OCI-LY7 (cell line): Measurements from ENCODE around the gene USP51. TPM values are rescaled to one million over a fixed set of nuclear protein-coding genes. Genes with fewer than 3 reads are reported as not detected.
"Not testable (repeated sequence)": the region's sequence is repeated elsewhere in the genome, so short reads cannot be mapped to it uniquely, and the experiment has no call there.

ENCODE experiments used
- BruUV-seq: library from RNA; stranded (reverse); fragments of 400-500 nt; replicated peaks from 2 replicates; lab custom pipeline; 2021; lab: Mats Ljungman, UMichigan
- CTCF ChIA-PET: fragments of 300-600 bp; sonication (Branson Sonifier 250); formaldehyde crosslinking; loops from one replicate; lab custom pipeline; 2022; ENCODE audit warnings: antibody characterized with exemption; ENCODE audit not compliant: unreplicated experiment; lab: Charles Lee
- POLR2A ChIA-PET: fragments of 300-600 bp; sonication (Branson Sonifier 250); formaldehyde crosslinking; loops from one replicate; lab custom pipeline; 2022; ENCODE audit warnings: antibody characterized with exemption; lab: Charles Lee
- DNase-seq: peaks from one replicate; pipeline ENCODE4 v3.0.0-alpha.2; 2015; ENCODE audit warnings: low spot score
- H2AFZ ChIP-seq: fragments of 200-600 bp; sonication (generic), shearing (Covaris generic); 2 replicates; pipeline ENCODE4 v1.6.1; 2014; ENCODE audit warnings: mild to moderate bottlenecking, antibody characterized with exemption, low read length, moderate library complexity
- H3K27ac ChIP-seq: fragments of 200-600 bp; sonication (generic); 2 replicates; pipeline ENCODE4 v1.5.1; 2014; ENCODE audit warnings: mixed run types, low read depth, mild to moderate bottlenecking, moderate library complexity, low read length, inconsistent platforms; ENCODE audit not compliant: poor library complexity, severe bottlenecking
- H3K36me3 ChIP-seq: fragments of 200-600 bp; sonication (generic); 2 replicates; pipeline ENCODE4 v1.6.1; 2014; ENCODE audit warnings: mild to moderate bottlenecking, antibody characterized with exemption, low read length, moderate library complexity, mixed read lengths; ENCODE audit not compliant: insufficient read depth
- H3K4me1 ChIP-seq: fragments of 200-600 bp; sonication (generic); 2 replicates; pipeline ENCODE4 v1.5.1; 2014; ENCODE audit warnings: mild to moderate bottlenecking, low read length; ENCODE audit not compliant: insufficient read depth, poor library complexity, severe bottlenecking
- H3K4me2 ChIP-seq: fragments of 200-600 bp; sonication (generic); 2 replicates; pipeline ENCODE4 v1.6.1; 2014; ENCODE audit warnings: mild to moderate bottlenecking, low read length
- H3K4me3 ChIP-seq: fragments of 200-600 bp; sonication (generic); 2 replicates; pipeline ENCODE4 v1.5.1; 2014; ENCODE audit warnings: mild to moderate bottlenecking, low read depth, low read length; ENCODE audit not compliant: poor library complexity, severe bottlenecking
- H3K79me2 ChIP-seq: fragments of 200-600 bp; sonication (generic); 2 replicates; pipeline ENCODE4 v1.6.1; 2016; ENCODE audit warnings: low read depth, mild to moderate bottlenecking, low read length, moderate library complexity, mixed read lengths; ENCODE audit not compliant: insufficient read depth
- H3K9me2 ChIP-seq: fragments of 200-600 bp; sonication (generic); 2 replicates; pipeline ENCODE4 v1.6.1; 2016; ENCODE audit warnings: mild to moderate bottlenecking, low read length, mixed read lengths; ENCODE audit not compliant: insufficient read depth
- H3K9me3 ChIP-seq: fragments of 200-600 bp; sonication (generic); 2 replicates; pipeline ENCODE4 v1.6.1; 2014; ENCODE audit warnings: mild to moderate bottlenecking, mixed run types, low read length, mixed read lengths
- H4K20me1 ChIP-seq: fragments of 200-600 bp; sonication (generic); 2 replicates; pipeline ENCODE4 v1.6.1; 2014; ENCODE audit warnings: mild to moderate bottlenecking, antibody characterized with exemption, low read length, moderate library complexity, mixed read lengths; ENCODE audit not compliant: insufficient read depth
- CTCF ChIP-seq: fragments of 200-600 bp; sonication (generic); conservative IDR thresholded peaks from 2 replicates; pipeline ENCODE4 v1.5.1; 2014; ENCODE audit warnings: mild to moderate bottlenecking, antibody characterized with exemption, low read length, moderate library complexity, mixed read lengths
- EZH2phosphoT487 ChIP-seq: fragments of 200-600 bp; sonication (generic); IDR thresholded peaks from 2 replicates; pipeline ENCODE4 v1.6.1; 2018; ENCODE audit warnings: low read depth, borderline replicate concordance, mild to moderate bottlenecking, mixed run types, antibody characterized with exemption, low read length, moderate library complexity, mixed read lengths
- intact Hi-C: fragments of 100-400 bp; cut with micrococcal nuclease; formaldehyde crosslinking; loops from one replicate; pipeline ENCODE4 v1.10.0; 2022; ENCODE audit not compliant: unreplicated experiment
- total RNA-seq, 2 experiments: library from RNA; depleted of rRNA in 1 of 2; stranded (reverse); fragments of >200 nt in 1 of 2; shearing (Covaris generic) in 1 of 2; gene quantifications; 2 replicates each; pipeline ENCODE4 v1.2.3, GENCODE V29; 2014 to 2022

Gene USP51
- total RNA-seq, 2 experiments from 2014 or later = 1.7 to 2.7 TPM

DNA sequence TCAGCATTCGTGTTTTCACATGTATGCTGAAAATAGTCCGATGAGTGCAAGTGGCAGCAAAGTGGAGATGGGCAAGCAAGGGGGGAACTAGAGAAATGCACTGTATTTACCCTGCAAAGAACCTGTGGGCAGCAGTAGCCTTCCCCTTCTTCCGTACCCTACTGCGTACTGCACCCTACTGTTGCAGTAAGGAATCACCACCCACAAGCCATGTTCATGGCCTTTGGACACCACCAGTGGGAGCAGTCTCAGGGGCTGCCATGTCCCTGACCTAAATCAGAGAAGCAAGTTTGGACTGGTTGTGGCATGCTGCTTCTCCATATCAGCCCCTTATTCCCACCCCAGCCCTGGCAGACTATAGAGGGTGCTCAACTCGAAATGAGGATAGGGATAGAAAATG, 25.6 kb downstream of the USP51 start:
- H3K27ac ChIP-seq, intact Hi-C loops, H2AFZ ChIP-seq, H3K79me2 ChIP-seq, H3K36me3 ChIP-seq, H3K4me2 ChIP-seq, BruUV-seq, H3K9me2 ChIP-seq, CTCF ChIA-PET, H3K4me3 ChIP-seq, DNase-seq, H3K4me1 ChIP-seq, H3K9me3 ChIP-seq, POLR2A ChIA-PET, H4K20me1 ChIP-seq: not testable (repeated sequence)

DNA sequence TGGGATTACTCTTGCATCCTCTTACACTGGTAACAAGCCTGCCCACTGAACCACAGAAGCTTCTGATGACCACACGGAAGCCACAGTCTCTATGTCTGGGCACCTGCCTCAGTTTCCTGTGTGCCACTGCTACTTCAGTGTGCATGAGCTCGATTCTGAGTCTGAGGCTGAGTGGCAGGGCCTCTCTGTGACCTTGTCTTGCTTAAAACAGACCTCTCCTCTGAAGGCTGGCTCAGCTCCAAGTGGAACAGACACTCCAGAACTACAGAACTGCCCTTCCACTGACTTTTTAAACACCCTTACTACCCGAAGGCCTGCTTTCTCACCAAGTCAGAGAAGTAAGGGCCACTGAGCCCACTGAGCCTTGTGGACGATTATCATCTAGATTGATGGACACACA, 29.7 kb downstream of the USP51 start:
- H3K9me2 ChIP-seq, H3K4me1 ChIP-seq, POLR2A ChIA-PET, DNase-seq, H3K27ac ChIP-seq, H3K79me2 ChIP-seq, H3K4me2 ChIP-seq, CTCF ChIA-PET, H3K4me3 ChIP-seq, H4K20me1 ChIP-seq, BruUV-seq, intact Hi-C loops, H2AFZ ChIP-seq, H3K9me3 ChIP-seq, H3K36me3 ChIP-seq: not testable (repeated sequence)

DNA sequence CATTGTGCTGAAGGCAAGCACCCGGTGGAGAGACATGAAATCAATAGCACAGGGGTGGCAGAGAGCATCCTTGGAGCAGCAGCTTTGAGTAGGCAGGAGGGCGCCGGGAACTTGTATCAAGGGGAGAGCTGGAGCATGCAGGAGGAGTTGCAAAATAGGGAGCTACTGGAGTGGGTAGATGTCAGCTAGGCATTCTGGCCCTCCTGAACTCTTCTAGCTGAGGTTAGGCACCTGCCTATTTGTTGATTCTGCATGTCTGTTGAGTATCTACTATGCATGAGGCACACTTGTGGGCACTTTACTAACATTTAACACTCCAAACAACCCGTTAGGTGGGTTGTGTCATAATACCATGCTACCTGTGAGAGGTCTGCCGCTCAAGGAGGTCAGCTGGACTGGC, 30.2 kb downstream of the USP51 start:
- H3K27ac ChIP-seq, H2AFZ ChIP-seq, BruUV-seq, intact Hi-C loops, H4K20me1 ChIP-seq, H3K79me2 ChIP-seq, POLR2A ChIA-PET, H3K4me2 ChIP-seq, H3K4me1 ChIP-seq, H3K4me3 ChIP-seq, H3K9me2 ChIP-seq, DNase-seq, CTCF ChIA-PET, H3K36me3 ChIP-seq, H3K9me3 ChIP-seq: not testable (repeated sequence)

DNA sequence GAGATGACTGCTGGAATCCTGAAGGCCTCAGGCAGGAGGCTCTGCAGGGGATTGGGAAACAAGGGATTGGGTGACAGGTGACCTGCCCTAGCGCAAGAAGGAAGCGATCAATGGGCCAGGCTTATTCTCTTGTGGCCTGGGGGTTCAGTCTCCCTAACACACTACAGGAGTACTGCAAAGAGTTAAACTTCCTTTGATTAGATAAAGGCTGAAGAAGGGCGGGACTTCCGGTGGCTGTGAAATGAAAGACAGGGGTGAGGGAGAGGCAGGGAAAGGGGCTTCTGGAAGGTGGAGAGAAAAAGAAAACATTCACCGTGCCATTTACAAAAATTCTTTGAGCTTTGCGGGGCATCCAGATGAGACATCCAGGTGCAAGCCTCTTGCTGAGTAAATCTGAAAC, 33.9 kb downstream of the USP51 start:
- H3K4me1 ChIP-seq, H3K4me2 ChIP-seq, intact Hi-C loops, H3K9me3 ChIP-seq, DNase-seq, BruUV-seq, H4K20me1 ChIP-seq, H3K79me2 ChIP-seq, POLR2A ChIA-PET, H2AFZ ChIP-seq, H3K9me2 ChIP-seq, H3K4me3 ChIP-seq, H3K27ac ChIP-seq, CTCF ChIA-PET, H3K36me3 ChIP-seq: not testable (repeated sequence)

GRCh38 chrX:55452833-55453124, 36.9 kb downstream of the USP51 start:
- no peaks in the 10 kb centered on the region for H3K9me3 ChIP-seq
- H3K4me3 ChIP-seq = peak overlapping the region; percentile 82
- TF ChIP-seq CTCF (no peak), EZH2phosphoT487 (no peak)
- H3K4me1 ChIP-seq = no peaks in the 10 kb centered on the region
- BruUV-seq = no TSS peak
- ChIA-PET POLR2A (interaction anchor here (1.7 kb wide), 1 partner anchor 36 kb away, joined by 19 read pairs; the partner anchor contains the start of gene USP51), CTCF (no interaction called here)
- no peaks in the 10 kb centered on the region for H3K36me3 ChIP-seq
- H3K9me2 ChIP-seq = no peaks in the 10 kb centered on the region
- H4K20me1 ChIP-seq = no peaks in the 10 kb centered on the region
- H2AFZ ChIP-seq = peak overlapping the region; percentile 95; the same call in 1 of the 2 replicates
- H3K79me2 ChIP-seq = peaks cover 4% of the 10 kb centered on the region; the same call in 1 of the 2 replicates
- H3K4me2 ChIP-seq = peak overlapping the region; percentile 93
- no peak overlapping the region for H3K27ac ChIP-seq
- DNase-seq = peak; percentile 3
- intact Hi-C loops = no loop called here
